HepG2 (cell line): ENCODE results near the gene EPHA6. TPM values are rescaled to one million over a fixed set of nuclear protein-coding genes. Genes with fewer than 3 reads are reported as not detected.

ENCODE experiments used
- ATAC-seq: fragments of 200-7000 bp; cut with Tn5 transposase; 3 replicates; pipeline ENCODE4 v1.9.1; 2020; ENCODE audit warnings: mild to moderate bottlenecking, moderate library complexity
- BruUV-seq: library from RNA; stranded (reverse); fragments of 400-500 nt; replicated peaks from 2 replicates; lab custom pipeline; 2021; lab: Mats Ljungman, UMichigan
- CTCF ChIA-PET: fragments of 300-600 bp; formaldehyde crosslinking; extraction: SDS; loops from one replicate; lab custom pipeline; 2021; ENCODE audit warnings: low total read pairs, inconsistent platforms, low intra/inter-chr PET ratio; lab: Yijun Ruan, JAX
- POLR2A ChIA-PET: fragments of 350-600 bp; sonication (Branson Sonifier 250); formaldehyde crosslinking; loops from one replicate; lab custom pipeline; 2020; ENCODE audit warnings: antibody characterized with exemption, inconsistent platforms; lab: Yijun Ruan, JAX
- DNase-seq: peaks from one replicate; pipeline ENCODE4 v3.0.0-alpha.2; 2015; ENCODE audit warnings: low spot score
- FAIRE-seq: peaks from 3 replicates; lab custom pipeline; 2011; peaks lifted over from hg19 to GRCh38; lab: Jason Lieb, UNC
- H2AFZ ChIP-seq: one replicate; pipeline ENCODE4 v1.6.1; 2011; ENCODE audit warnings: low read length, inconsistent platforms
- H3K27ac ChIP-seq: fragments of 300-600 bp; 3 replicates; pipeline ENCODE4 v1.8.0; 2011; ENCODE audit warnings: mixed run types, mild to moderate bottlenecking, mixed read lengths, low read length, inconsistent platforms; ENCODE audit not compliant: insufficient read depth; ENCODE audit errors: extremely low read length
- H3K27me3 ChIP-seq, 2 experiments: fragments of 200-600 bp in 1 of 2; 2 replicates in 1 of 2; 3 replicates in 1 of 2; pipeline versions ENCODE4 v1.6.0 to v1.8.0; 2011; ENCODE audit warnings: low read length in 2 of 2, mild to moderate bottlenecking in 2 of 2, moderate library complexity in 2 of 2, inconsistent platforms in 1 of 2; ENCODE audit not compliant: insufficient read depth in 2 of 2, control insufficient read depth in 1 of 2
- H3K36me3 ChIP-seq, 2 experiments: fragments of 200-600 bp in 1 of 2; replicated peaks in 1 of 2; 2 replicates in 1 of 2; 3 replicates in 1 of 2; pipeline versions ENCODE4 v1.5.1 to v1.8.0; 2011; ENCODE audit warnings: low read length in 2 of 2, inconsistent platforms in 1 of 2; ENCODE audit not compliant: insufficient read depth in 2 of 2, control insufficient read depth in 1 of 2
- H3K4me1 ChIP-seq: 2 replicates; pipeline ENCODE4 v1.5.1; 2012; ENCODE audit warnings: low read length, inconsistent platforms; ENCODE audit not compliant: insufficient read depth
- H3K4me2 ChIP-seq: 2 replicates; pipeline ENCODE4 v1.6.0; 2011; ENCODE audit warnings: low read depth, low read length, inconsistent platforms
- H3K4me3 ChIP-seq, 3 experiments: fragments of 200-600 bp in 1 of 3; sonication (generic), shearing (Covaris generic) in 1 of 3; replicated peaks in 1 of 3; 2 replicates each; pipeline ENCODE4 v1.5.1; 2011 to 2016; ENCODE audit warnings: low read length in 3 of 3, inconsistent platforms in 2 of 3, low read depth in 2 of 3, mild to moderate bottlenecking in 2 of 3, control low read depth in 1 of 3, mixed read lengths in 1 of 3; ENCODE audit not compliant: insufficient read depth in 1 of 3
- H3K79me2 ChIP-seq: one replicate; pipeline ENCODE4 v1.6.1; 2011; ENCODE audit warnings: low read length, inconsistent platforms; ENCODE audit not compliant: insufficient read depth
- H3K9ac ChIP-seq: 2 replicates; pipeline ENCODE4 v1.6.0; 2011; ENCODE audit warnings: mild to moderate bottlenecking, low read depth, low read length, inconsistent platforms; ENCODE audit not compliant: insufficient read depth
- H3K9me3 ChIP-seq: 2 replicates; pipeline ENCODE4 v1.5.1; 2012; ENCODE audit warnings: mild to moderate bottlenecking, low read length
- H4K20me1 ChIP-seq: 2 replicates; pipeline ENCODE4 v1.6.0; 2011; ENCODE audit warnings: inconsistent platforms, mild to moderate bottlenecking, low read length, moderate library complexity; ENCODE audit not compliant: insufficient read depth
- ARNTL ChIP-seq: sonication (generic); formaldehyde crosslinking; IDR thresholded peaks from 2 replicates; pipeline ENCODE4 v1.4.0; 2020; ENCODE audit warnings: mild to moderate bottlenecking, missing genetic modification reagents
- ERF ChIP-seq: IDR thresholded peaks from 2 replicates; pipeline ENCODE4 v1.6.1; 2018; ENCODE audit warnings: missing biosample characterization, missing genetic modification reagents
- KLF6 ChIP-seq: IDR thresholded peaks from 2 replicates; pipeline ENCODE4 v1.8.0; 2016; ENCODE audit warnings: missing biosample characterization, missing genetic modification reagents
- MAFG ChIP-seq: sonication (generic); formaldehyde crosslinking; IDR thresholded peaks from 2 replicates; pipeline ENCODE4 v1.5.1; 2020; ENCODE audit warnings: mild to moderate bottlenecking, missing genetic modification reagents
- PLRG1 ChIP-seq: fragments of 450-650 bp; conservative IDR thresholded peaks from 2 replicates; pipeline ENCODE4 v1.6.1; 2016
- SPEN ChIP-seq: sonication (generic); formaldehyde crosslinking; IDR thresholded peaks from 2 replicates; pipeline ENCODE4 v1.5.1; 2020; ENCODE audit warnings: low read depth, mild to moderate bottlenecking, missing genetic modification reagents
- YEATS2 ChIP-seq: sonication (generic); formaldehyde crosslinking; IDR thresholded peaks from 2 replicates; pipeline ENCODE4 v1.4.0; 2020; ENCODE audit warnings: missing genetic modification reagents, borderline replicate concordance
- ZFP36 ChIP-seq: fragments of 150-350 bp; IDR thresholded peaks from 2 replicates; pipeline ENCODE4 v1.6.1; 2018; ENCODE audit warnings: borderline replicate concordance, low read length, low read depth; ENCODE audit not compliant: partially characterized antibody
- ZMYM3 ChIP-seq: sonication (generic); formaldehyde crosslinking; IDR thresholded peaks from 2 replicates; pipeline ENCODE4 v1.5.1; 2020; ENCODE audit warnings: mild to moderate bottlenecking, missing genetic modification reagents
- ZNF34 ChIP-seq: sonication (generic); formaldehyde crosslinking; IDR thresholded peaks from 2 replicates; pipeline ENCODE4 v1.4.0; 2020; ENCODE audit warnings: mild to moderate bottlenecking, missing genetic modification reagents, borderline replicate concordance
- ZNF780A ChIP-seq: sonication (generic); formaldehyde crosslinking; IDR thresholded peaks from 2 replicates; pipeline ENCODE4 v1.8.0; 2022; ENCODE audit warnings: mild to moderate bottlenecking, missing genetic modification reagents, moderate library complexity
- WGBS: methylation state at CpG from one replicate; pipeline ENCODE4 v1.1.6; 2017; ENCODE audit warnings: low lambda C conversion rate; 5-methylcytosine and 5-hydroxymethylcytosine counted together
- in situ Hi-C: cut with HindIII; loops from 2 replicates; pipeline ENCODE4 v1.10.0; 2017; ENCODE audit warnings: low pct_unique_long_range_greater_than_20kb; ENCODE audit not compliant: extremely low pct_ligation_motif_present
- intact Hi-C: fragments of 100-400 bp; cut with micrococcal nuclease; formaldehyde crosslinking; loops from one replicate; pipeline ENCODE4 v1.10.0; 2022; ENCODE audit not compliant: unreplicated experiment
- polyA plus RNA-seq, 8 experiments: library from polyadenylated mRNA; depleted of rRNA in 3 of 8; stranded (reverse) in 7 of 8; unstranded in 1 of 8; fragments of >200 nt; fragmentation: Illumina TruSeq in 4 of 8; extraction: Trizol in 4 of 8; gene quantifications; 2 replicates each; pipeline versions ENCODE4 v1.2.1 to v1.2.3, GENCODE V29; 2011 to 2016; ENCODE audit warnings: low read depth in 4 of 8, missing spikeins in 1 of 8, mixed read lengths in 1 of 8; ENCODE audit not compliant: insufficient read depth in 1 of 8
- total RNA-seq, 5 experiments: library from RNA; depleted of rRNA; stranded (reverse); fragments of >200 nt; fragmentation: Illumina TruSeq; extraction: Trizol; gene quantifications; 2 replicates each; pipeline ENCODE4 v1.2.3, GENCODE V29; 2016; ENCODE audit warnings: low read depth in 1 of 5

The EPHA6 gene
- total and polyA plus RNA-seq, 2 of the 13 experiments (the other 11 are each of a cell fraction or from before 2014, with no cell fraction given): not detected

DNA sequence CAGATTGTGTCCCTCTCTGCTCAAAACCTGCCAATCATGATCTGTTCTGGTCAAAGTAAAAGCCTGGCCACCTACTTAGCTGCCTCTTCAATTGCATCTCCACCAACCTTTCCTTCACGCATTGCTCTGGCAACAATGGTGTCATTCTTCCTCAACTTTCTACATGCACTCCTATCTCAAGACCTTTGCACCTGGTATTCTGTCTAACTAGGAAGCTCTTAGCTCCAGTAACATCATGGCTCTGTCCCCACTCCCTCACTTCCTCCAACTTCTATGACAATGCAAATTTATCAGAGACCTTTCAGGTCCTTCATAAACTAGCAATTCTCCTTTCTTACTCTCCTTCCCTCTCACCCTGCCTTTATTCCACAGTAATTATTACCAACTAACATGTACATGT lies 682.7 kb downstream of the EPHA6 start:
- no peaks in the 10 kb centered on the region for H3K9me3 ChIP-seq
- CTCF ChIA-PET: no interaction called here
- TF ChIP-seq ZMYM3 (CRISPR knock-in tag): no peak
- POLR2A ChIA-PET: no interaction called here
- no peaks in the 10 kb centered on the region for H3K36me3 ChIP-seq
- intact Hi-C loops: no loop called here
- no peak overlapping the region for H3K4me3 ChIP-seq
- FAIRE-seq (no peak), ATAC-seq (no peak), DNase-seq (peak; percentile 3)
- no peak overlapping the region for H2AFZ ChIP-seq
- H3K27ac ChIP-seq: no peak overlapping the region
- no peaks in the 10 kb centered on the region for H3K4me1 ChIP-seq
- H3K27me3 ChIP-seq: no peaks in the 10 kb centered on the region
- H4K20me1 ChIP-seq: no peaks in the 10 kb centered on the region
- H3K9ac ChIP-seq: no peak overlapping the region
- WGBS: 5% methylated on average over 1 of the region's 1 CpG
- in situ Hi-C loops: no loop called here
- no peaks in the 10 kb centered on the region for H3K79me2 ChIP-seq
- BruUV-seq: no TSS peak
- H3K4me2 ChIP-seq: no peak overlapping the region

DNA sequence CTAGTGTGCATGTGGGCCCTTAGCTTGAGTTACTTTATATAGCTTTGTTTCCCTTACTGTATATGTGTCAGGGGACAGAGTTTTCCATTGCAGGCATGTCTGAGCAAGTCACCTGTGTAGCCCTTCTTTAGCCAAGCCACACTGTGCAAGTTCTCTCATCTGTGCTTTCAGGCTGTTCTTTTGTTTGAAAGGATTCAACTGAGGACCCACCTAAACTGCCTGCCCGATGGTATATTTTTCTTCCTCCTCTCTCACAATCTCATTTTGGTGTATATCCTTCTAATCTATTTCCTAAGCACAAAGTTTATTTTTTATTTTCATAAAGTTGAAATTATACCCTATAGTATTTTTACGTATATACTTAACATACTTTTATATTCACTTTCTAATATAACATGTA lies 690.1 kb downstream of the EPHA6 start:
- Histone ChIP-seq H4K20me1 (no peaks in the 10 kb centered on the region), H3K9ac (no peak overlapping the region), H3K27ac (no peak overlapping the region), H3K36me3 (no peaks in the 10 kb centered on the region), H3K9me3 (peaks cover 5% of the 10 kb centered on the region), H3K79me2 (no peaks in the 10 kb centered on the region), H3K4me2 (no peak overlapping the region), H3K27me3 (no peaks in the 10 kb centered on the region), H3K4me3 (no peak overlapping the region), H3K4me1 (no peaks in the 10 kb centered on the region), H2AFZ (no peak overlapping the region)
- ChIA-PET CTCF (no interaction called here), POLR2A (no interaction called here)
- ATAC-seq (no peak), FAIRE-seq (no peak), DNase-seq (no peak)
- no peak for TF ChIP-seq ERF (CRISPR knock-in tag)
- no peak for TF ChIP-seq ARNTL (CRISPR knock-in tag)
- no peak for TF ChIP-seq YEATS2 (CRISPR knock-in tag)
- peak; percentile 92 for TF ChIP-seq ZNF780A (CRISPR knock-in tag)
- no peak for TF ChIP-seq PLRG1
- no peak for TF ChIP-seq SPEN (CRISPR knock-in tag)
- no peak for TF ChIP-seq MAFG (CRISPR knock-in tag)
- no peak for TF ChIP-seq KLF6 (CRISPR knock-in tag)
- TF ChIP-seq ZNF34 (CRISPR knock-in tag): no peak
- peak; percentile 78 for TF ChIP-seq ZFP36
- BruUV-seq: no TSS peak
- in situ Hi-C loops: no loop called here
- 23% methylated on average over 2 of the region's 2 CpGs for WGBS
- intact Hi-C loops: no loop called here
